ENCODE results near the gene UNC119.

UNC119 gene

DNA sequence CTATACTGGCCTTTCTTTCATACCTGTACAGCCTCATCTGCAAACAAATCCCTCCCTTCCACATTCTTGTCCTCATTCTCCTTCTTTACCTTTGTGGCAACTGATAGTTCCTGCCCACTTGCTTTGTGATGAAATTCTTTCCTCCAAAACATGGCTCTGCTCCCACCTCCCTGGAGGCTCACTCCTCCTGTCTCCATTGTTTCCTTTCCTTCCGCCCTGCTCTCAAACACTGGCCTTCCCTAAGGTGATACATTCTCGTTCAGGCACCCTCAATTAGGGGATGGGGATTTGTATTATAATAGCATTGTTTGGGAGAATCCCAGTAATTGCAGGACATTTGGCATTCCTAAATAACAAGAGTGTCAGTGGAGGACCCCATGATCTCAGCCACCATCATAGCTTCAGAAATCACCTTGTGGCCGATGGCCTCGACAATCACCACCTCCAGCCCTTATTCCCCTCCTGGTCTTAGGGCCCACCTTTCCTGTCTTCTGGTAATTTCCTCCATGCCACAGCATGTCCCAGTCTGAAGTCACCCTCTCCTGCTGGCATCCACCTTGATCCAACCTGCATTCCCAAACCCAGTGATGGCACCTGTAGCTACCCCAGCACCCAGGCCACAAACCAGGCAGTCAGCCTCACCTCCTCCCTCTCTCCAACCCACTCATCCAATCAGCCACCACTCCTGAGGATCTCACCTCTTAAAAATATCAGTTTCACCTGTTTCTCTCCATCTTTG, 7.9 kb downstream of the UNC119 start:
- no peak for DNase-seq (ENCODE audit: low spot score)

GRCh38 chr17:28541439-28541838, 11.0 kb downstream of the UNC119 start:
- no peak for DNase-seq (ENCODE audit: low spot score)

DNA sequence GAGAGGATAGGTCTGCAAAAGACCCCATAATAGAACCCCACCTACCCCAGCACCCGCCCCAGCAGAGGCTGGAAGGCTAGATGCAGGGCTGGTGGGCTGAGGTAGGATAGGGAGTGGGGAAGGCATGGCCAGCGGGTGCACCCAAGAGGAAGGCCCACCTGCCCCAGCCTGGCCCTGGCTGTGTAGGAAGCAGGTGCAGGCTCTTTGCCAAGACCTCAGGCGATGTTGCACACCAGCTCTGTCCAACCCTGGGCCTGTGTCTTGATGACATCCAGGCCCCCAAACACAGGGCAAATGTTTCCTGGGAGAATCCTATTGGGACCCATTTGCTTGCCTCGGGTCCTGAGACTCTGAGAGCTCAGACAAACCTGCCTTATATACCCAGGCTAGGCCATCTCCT, 12.2 kb downstream of the UNC119 start:
- DNase-seq (ENCODE audit: low spot score): no peak

- no peak for DNase-seq (ENCODE audit: low spot score)
Observed at GRCh38 chr17:28538296-28538895, 14.0 kb downstream of the UNC119 start.

DNA sequence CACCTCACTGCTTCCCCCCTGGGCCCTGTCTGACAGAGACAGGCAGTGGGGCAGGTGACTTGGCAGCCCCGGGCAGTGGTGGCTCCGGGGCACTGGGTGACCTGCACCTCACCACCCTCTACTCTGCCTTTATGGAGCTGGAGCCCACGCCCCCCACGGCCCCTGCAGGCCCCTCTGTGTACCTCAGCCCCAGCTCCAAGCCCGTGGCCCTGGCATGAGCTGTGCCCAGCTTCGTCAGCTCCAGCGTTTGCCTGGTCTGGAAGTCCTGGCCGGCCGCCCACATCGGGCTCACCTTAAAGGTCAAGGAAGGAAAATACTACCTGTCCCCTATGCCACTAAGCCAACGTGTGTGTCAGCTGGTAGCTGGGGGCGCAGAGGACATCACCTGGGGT, 15.2 kb downstream of the UNC119 start:
- no peak for DNase-seq (ENCODE audit: low spot score)

DNA sequence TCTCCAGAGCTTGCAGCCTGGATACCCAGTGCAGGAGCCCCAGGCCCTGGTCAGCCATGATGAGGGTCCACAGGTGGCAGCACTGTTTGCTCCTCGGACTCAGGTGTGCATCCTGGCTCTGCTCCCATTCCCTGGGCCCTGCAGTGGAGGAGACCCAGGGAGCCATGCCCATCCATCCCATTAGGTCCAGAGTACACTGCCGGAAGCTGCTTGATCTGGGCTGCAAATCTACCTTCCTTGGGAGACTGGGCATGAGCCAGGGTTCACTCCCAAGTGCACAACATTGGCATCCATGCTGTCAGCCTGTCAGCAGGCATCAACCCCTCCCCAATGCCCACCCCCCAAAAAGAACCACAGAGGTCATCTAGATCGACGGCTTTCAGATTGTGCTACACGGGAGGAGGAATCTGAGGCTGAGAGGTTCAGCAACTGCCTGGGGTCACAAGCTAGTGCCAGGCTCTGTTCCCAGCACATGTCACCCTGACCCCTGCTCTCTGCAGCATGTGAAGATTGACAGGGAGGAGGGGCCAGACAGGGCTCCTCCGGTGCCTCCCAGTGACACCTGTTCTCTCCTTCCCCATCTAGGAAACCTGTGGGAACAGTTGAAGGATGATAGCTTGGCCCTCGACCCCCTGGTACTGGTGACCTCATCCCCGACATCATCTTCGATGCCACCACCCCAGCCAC, 15.7 kb downstream of the UNC119 start:
- no peak for DNase-seq (ENCODE audit: low spot score)

DNA sequence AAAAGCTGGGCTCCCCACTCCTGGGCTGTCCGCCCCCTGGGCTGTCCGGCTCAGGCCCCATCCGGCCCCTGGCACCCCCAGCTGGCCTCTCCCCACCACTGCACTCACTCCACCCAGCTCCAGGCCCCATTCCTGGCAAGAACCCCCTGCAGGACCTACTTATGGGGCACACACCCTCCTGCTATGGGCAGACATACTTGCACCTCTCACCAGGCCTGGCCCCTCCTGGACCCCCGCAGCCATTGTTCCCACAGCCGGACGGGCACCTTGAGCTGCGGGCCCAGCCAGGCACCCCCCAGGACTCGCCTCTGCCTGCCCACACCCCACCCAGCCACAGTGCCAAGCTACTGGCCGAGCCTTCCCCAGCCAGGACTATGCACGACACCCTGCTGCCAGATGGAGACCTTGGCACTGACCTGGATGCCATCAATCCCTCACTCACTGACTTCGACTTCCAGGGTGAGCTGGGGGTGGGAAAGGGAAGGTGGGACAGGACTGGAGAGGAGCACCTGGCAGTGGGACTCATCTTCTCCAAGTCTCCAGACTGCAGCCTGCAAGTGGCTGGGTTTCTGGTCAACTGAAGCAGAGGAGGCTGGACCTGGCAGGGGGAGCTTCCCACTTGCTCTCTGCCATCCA, 17.6 kb downstream of the UNC119 start:
- no peak for DNase-seq (ENCODE audit: low spot score)

DNA sequence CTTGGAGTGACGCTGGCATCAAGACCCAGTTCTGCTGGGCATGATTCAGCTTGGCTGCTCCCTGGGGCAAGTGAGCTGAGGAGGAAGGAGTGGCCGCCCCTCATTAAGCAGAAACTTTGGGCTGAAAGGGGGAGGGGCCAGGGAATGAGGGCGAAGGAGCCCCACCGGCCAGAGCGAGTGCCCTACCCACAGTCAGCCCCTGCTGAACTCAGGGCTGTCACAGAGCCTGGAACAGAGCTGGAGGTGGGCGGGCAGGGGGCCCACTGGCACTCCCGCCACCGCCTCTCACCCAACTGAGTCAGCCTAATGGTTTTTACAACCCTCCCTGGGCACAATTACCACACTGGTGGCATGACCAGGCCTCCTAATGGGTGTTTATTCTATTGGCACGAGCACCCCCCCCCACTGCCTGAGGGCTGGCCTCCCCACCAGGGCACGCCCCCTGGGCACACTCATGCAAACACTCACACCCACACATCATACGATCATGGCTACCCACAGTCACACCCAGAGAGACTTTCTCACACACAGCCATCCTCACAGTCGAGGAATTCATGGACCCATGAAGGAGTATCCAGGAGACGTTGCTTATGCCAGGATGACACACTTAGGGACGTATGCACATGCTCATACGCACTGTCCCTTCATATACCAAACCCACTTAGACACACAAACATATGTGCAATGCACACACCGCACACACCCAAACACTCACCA, 19.2 kb downstream of the UNC119 start:
- no peak for DNase-seq (ENCODE audit: low spot score)

DNA sequence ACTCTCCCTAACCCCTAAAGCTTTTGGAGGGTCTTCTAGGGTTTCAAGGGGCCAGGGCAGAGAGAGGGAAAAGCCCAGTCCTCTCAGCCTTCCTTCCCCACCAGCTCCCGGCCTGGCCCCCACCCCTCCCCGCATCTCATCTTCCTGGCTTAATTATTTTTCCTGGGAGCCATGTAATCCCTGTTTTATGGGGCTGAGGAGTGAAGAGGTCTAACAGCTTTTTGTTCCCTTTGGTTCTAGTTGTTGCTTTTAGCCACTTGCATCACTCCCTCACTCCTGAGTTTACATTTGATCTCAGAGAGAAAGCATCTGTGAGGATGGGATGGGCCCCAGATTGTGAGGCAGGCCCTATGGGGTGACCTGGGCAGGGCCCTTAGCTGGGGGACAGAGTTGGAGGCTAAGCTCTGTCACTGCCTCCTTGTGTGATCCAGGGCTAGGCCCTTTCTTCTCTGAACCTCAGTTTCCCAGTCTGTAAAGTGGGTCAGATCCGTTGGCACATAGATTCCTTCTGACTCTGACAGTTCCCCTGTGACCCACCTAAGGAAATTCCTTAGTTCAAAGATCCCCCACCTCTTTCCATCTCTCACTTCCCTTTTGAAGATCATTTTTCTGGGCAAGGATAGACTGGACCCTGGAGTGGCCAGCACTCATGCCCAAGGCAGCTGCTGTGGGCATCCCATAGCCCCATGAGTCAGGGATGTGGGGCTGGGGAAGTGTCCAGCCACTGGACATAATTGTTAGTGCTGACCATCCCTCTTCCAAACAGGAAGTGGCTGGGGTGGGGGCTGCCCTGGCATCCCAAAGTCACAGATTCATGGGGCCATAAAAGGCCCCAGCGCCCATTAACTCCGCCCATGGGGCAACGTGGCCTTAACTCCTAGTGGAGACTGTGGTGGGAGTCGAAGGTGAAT, 20.1 kb downstream of the UNC119 start:
- DNase-seq (ENCODE audit: low spot score): no peak

DNA sequence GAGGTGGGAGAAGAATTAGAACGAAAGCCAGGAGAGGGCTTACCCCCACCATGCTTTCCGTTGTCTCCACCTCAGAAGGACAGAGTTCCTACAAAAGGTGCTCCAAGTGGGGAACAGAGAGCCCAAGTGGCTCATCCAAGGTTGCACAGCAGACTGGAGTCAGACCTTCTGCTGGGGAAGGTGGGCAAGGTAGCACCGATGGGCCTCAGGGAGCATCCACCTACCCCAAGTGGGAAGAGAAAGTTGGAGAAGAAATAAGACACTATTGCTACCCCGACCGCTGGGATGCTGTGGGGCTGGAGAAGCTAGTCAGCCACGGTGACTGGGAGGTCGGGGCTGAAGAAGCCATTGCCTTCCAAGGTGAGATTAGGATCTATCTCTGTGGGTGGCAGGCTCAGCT, 21.5 kb downstream of the UNC119 start:
- DNase-seq (ENCODE audit: low spot score): no peak

DNA sequence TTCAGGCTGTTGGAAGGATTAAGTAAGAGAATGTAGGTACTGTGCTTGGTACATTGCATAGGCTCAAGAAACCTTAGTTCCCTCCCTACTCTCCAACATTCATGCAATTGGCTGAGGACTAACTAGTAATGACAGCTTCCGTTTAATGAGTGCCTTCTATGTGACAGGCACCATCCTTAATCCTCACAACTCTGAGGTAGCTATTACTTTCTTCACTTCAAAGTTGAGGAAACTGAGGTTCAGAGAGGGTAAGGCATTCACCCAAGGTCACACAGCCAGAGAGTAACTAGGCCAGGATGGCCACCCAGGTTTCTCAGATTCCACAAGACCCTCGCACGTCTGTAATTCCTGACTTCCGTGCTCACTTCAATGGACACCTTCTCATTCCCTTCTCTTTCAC, 22.2 kb downstream of the UNC119 start:
- no peak for DNase-seq (ENCODE audit: low spot score)

DNA sequence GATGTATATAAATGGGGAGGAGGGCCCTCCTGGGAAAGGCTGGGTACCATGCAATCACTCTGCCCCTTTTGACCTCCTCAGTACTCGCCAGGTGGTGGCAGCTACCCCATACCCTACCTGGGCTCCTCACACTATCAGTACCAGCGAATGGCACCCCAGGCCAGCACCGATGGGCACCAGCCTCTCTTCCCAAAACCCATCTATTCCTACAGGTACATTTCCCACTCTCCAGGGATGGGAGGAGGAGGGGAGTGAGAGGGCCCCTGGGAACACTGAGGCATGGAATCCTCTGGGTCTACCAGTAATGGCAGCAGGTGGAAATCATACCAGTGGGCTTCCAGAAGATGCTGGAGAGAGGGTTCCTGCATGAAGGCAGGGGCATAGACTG, 23.4 kb downstream of the UNC119 start:
- DNase-seq (ENCODE audit: low spot score): no peak

- DNase-seq (ENCODE audit: low spot score): no peak
Observed at GRCh38 chr17:28528327-28529012, 24.0 kb downstream of the UNC119 start.

DNA sequence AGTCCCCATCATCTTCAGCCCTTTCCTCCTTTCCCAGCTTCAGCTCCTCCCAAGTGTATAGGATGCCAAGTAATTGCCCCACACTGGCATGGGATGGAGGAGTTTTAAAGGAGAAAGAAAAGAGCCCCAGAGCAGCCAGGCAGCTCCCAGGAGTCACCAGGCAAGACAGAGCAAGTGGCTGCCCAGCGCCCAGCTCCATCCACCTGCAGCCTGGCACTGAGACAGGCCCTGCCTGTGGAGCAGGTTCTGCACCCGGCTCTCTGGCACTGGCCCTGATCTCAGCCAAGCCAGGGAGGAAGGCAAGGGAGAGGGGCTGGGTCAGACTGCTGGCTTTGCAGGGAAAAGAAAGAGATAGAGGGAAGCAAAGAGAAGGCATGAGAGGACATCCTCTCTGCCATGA, 24.6 kb downstream of the UNC119 start:
- no peak for DNase-seq (ENCODE audit: low spot score)

- no peak for DNase-seq (ENCODE audit: low spot score)
Observed at GRCh38 chr17:28527181-28527681, 25.2 kb downstream of the UNC119 start.

DNA sequence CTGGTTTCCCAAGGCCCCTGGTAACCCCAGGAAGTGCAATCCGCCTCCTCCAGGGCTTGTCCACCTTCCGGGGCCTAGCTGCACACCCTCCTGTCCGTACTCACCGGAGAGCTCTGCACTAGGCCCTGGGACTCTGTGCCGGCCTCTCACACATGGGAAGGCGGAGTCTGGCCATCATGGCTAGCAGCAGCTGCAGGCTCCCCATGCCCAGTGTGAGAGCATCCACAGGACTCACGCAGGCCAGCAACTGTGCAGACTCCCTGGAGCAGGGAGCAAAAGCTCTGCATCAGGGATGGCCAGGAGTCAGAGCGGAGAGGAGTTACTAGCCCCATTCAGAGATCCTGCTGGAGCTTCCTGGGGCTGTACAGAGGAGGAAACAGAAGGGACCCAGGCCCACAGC, 26.0 kb downstream of the UNC119 start:
- DNase-seq (ENCODE audit: low spot score): no peak

- no peak for DNase-seq (ENCODE audit: low spot score)
Observed at GRCh38 chr17:28524476-28525424, 27.7 kb downstream of the UNC119 start.

GRCh38 chr17:28523876-28524275, 28.5 kb downstream of the UNC119 start:
- no peak for DNase-seq (ENCODE audit: low spot score)

DNA sequence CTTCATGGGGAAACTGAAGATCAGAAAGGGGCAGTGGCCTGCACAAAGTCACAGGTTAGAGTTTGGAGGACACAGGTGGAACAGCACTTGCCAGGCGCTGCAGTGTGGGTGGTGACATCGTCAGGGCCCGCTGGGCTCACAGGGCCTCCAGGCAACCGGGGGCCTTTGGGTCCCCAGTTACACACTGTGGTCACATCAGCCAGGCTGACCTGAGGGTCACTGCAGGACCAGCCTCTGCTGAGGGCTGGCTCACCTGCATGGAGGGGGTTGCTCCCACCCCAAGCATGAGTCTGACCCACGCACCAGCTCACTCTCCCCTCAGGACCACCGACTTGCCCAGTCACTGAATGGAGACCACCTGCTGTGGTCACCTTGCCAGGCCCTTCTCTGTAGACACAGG, 29.2 kb downstream of the UNC119 start:
- no peak for DNase-seq (ENCODE audit: low spot score)

Measured in D341Med (cell line).